Upper lobe of right lung (tissue), 1 donor: Measurements from ENCODE around the gene PPFIBP2. TPM values are rescaled to one million over a fixed set of nuclear protein-coding genes. Genes with fewer than 3 reads are reported as not detected.

Source experiments
- ATAC-seq: fragments of 200-7000 bp; cut with Tn5 transposase; one replicate; pipeline ENCODE4 v1.9.1; 2020; ENCODE audit warnings: mild to moderate bottlenecking, moderate library complexity
- DNase-seq: peaks from one replicate; pipeline ENCODE4 v3.0.0-alpha.2; 2020
- H3K27ac ChIP-seq: fragments of 200-600 bp; one replicate; pipeline ENCODE4 v1.8.0; 2022
- H3K27me3 ChIP-seq: fragments of 200-600 bp; one replicate; pipeline ENCODE4 v1.8.0; 2022; ENCODE audit warnings: mild to moderate bottlenecking
- H3K36me3 ChIP-seq: fragments of 200-600 bp; one replicate; pipeline ENCODE4 v1.8.0; 2022
- H3K4me1 ChIP-seq: fragments of 200-600 bp; one replicate; pipeline ENCODE4 v1.8.0; 2022
- H3K4me3 ChIP-seq: fragments of 200-600 bp; one replicate; pipeline ENCODE4 v1.8.0; 2022; ENCODE audit warnings: mild to moderate bottlenecking
- H3K9me3 ChIP-seq: fragments of 200-600 bp; one replicate; pipeline ENCODE4 v1.8.0; 2022
- CTCF ChIP-seq: fragments of 200-600 bp; IDR thresholded peaks from one replicate; pipeline ENCODE4 v1.8.0; 2022; ENCODE audit warnings: antibody characterized with exemption
- intact Hi-C: fragments of 100-400 bp; cut with DNase I; formaldehyde crosslinking; loops from one replicate; pipeline ENCODE4 v1.11.0; 2022
- total RNA-seq: library from RNA; stranded (reverse); fragmentation: NEBNext Ultra II Directional; extraction: Animal tissue kit (Norgen Biotek cat#: 25700); gene quantifications from one replicate; pipeline ENCODE4 v1.2.1, GENCODE V29; 2021
- donor health status: DM: no; HTN: yes; CAD: no; lungs with severe emphysema.

PPFIBP2 gene
- total RNA-seq, 1 donor from 2014 or later = 26.8 TPM

- Histone ChIP-seq H3K4me3 (peak overlapping the region; percentile 42), H3K27me3 (no peaks in the 10 kb centered on the region), H3K36me3 (no peaks in the 10 kb centered on the region), H3K9me3 (no peaks in the 10 kb centered on the region), H3K4me1 (peaks cover 66% of the 10 kb centered on the region), H3K27ac (peak overlapping the region; percentile 75)
- DNase-seq = no peak
- no peak for ATAC-seq
- no peak for TF ChIP-seq CTCF
- intact Hi-C loops = loop anchor here (10.0 kb wide), 1 partner anchor 78 kb away; no protein-coding TSS in a partner anchor
Observed at GRCh38 chr11:7576726-7577290, 63.0 kb downstream of the PPFIBP2 start.

- no peaks in the 10 kb centered on the region for H3K9me3 ChIP-seq
- no peaks in the 10 kb centered on the region for H3K27me3 ChIP-seq
- DNase-seq (no peak), ATAC-seq (peak; percentile 27)
- H3K4me3 ChIP-seq = peak overlapping the region; percentile 42
- no peak for TF ChIP-seq CTCF
- peak overlapping the region; percentile 75 for H3K27ac ChIP-seq
- no peaks in the 10 kb centered on the region for H3K36me3 ChIP-seq
- peaks cover 59% of the 10 kb centered on the region for H3K4me1 ChIP-seq
- intact Hi-C loops = loop anchor here (10.0 kb wide), 1 partner anchor 77 kb away; no protein-coding TSS in a partner anchor
Observed at GRCh38 chr11:7577291-7578190, 63.7 kb downstream of the PPFIBP2 start.

GRCh38 chr11:7578276-7578955, 64.6 kb downstream of the PPFIBP2 start:
- H3K27ac ChIP-seq = peak overlapping the region; percentile 75
- no peak for TF ChIP-seq CTCF
- intact Hi-C loops = loop anchor here (10.0 kb wide), 1 partner anchor 76 kb away; no protein-coding TSS in a partner anchor
- no peaks in the 10 kb centered on the region for H3K27me3 ChIP-seq
- H3K4me1 ChIP-seq = peaks cover 50% of the 10 kb centered on the region
- ATAC-seq (no peak), DNase-seq (no peak)
- H3K9me3 ChIP-seq = no peaks in the 10 kb centered on the region
- peak overlapping the region; percentile 42 for H3K4me3 ChIP-seq
- no peaks in the 10 kb centered on the region for H3K36me3 ChIP-seq

- Histone ChIP-seq H3K4me3 (no peak overlapping the region), H3K36me3 (no peaks in the 10 kb centered on the region), H3K27ac (no peak overlapping the region), H3K27me3 (no peaks in the 10 kb centered on the region), H3K4me1 (peaks cover 44% of the 10 kb centered on the region), H3K9me3 (no peaks in the 10 kb centered on the region)
- ATAC-seq (peak; percentile 29), DNase-seq (no peak)
- TF ChIP-seq CTCF = no peak
- intact Hi-C loops = loop anchor here (10.0 kb wide), 1 partner anchor 75 kb away; no protein-coding TSS in a partner anchor
Observed at GRCh38 chr11:7579361-7579791, 65.6 kb downstream of the PPFIBP2 start.

GRCh38 chr11:7581021-7581590, 67.3 kb downstream of the PPFIBP2 start:
- H3K27ac ChIP-seq = no peak overlapping the region
- no peak for ATAC-seq
- no peak for TF ChIP-seq CTCF

More at GRCh38 chr11:7581021-7581590, 67.3 kb downstream of the PPFIBP2 start:
- Histone ChIP-seq H3K4me3 (no peak overlapping the region), H3K36me3 (no peaks in the 10 kb centered on the region), H3K9me3 (no peaks in the 10 kb centered on the region), H3K27me3 (no peaks in the 10 kb centered on the region), H3K4me1 (peaks cover 29% of the 10 kb centered on the region)
- intact Hi-C loops = no loop called here
- no peak for DNase-seq
